Stimulated activated naive CD8-positive, alpha-beta T cell treated with anti-CD3 and anti-CD28 coated beads, Interleukin-15, Interleukin-2, amounts not matched to agents 100 ng/mL and 50 ng/mL, for 24 hours (primary cell): ENCODE data around the gene SNX19.

Source experiments
- H3K27ac Mint-ChIP-seq: one replicate; pipeline ENCODE4 v1.8.0; 2021; ENCODE audit warnings: mild to moderate bottlenecking, mixed read lengths
- H3K27me3 Mint-ChIP-seq: one replicate; pipeline ENCODE4 v1.8.0; 2021; ENCODE audit warnings: mixed read lengths
- H3K36me3 Mint-ChIP-seq: one replicate; pipeline ENCODE4 v1.8.0; 2021; ENCODE audit warnings: low read depth, mixed read lengths
- H3K4me1 Mint-ChIP-seq: one replicate; pipeline ENCODE4 v1.8.0; 2021; ENCODE audit warnings: low read depth, mixed read lengths
- H3K4me3 Mint-ChIP-seq: one replicate; pipeline ENCODE4 v1.8.0; 2021; ENCODE audit warnings: mild to moderate bottlenecking, mixed read lengths
- H3K9me3 Mint-ChIP-seq: one replicate; pipeline ENCODE4 v1.8.0; 2021; ENCODE audit warnings: mixed read lengths

The SNX19 gene

GRCh38 chr11:130827451-130828377 is 88.6 kb downstream of the SNX19 start:
- H3K27me3 Mint-ChIP-seq, result peaks cover 8% of the 10 kb centered on the region
- no peak overlapping the region for H3K27ac Mint-ChIP-seq
- no peak overlapping the region for H3K4me3 Mint-ChIP-seq
- H3K9me3 Mint-ChIP-seq, result no peaks in the 10 kb centered on the region
- no peaks in the 10 kb centered on the region for H3K36me3 Mint-ChIP-seq
- no peaks in the 10 kb centered on the region for H3K4me1 Mint-ChIP-seq

DNA sequence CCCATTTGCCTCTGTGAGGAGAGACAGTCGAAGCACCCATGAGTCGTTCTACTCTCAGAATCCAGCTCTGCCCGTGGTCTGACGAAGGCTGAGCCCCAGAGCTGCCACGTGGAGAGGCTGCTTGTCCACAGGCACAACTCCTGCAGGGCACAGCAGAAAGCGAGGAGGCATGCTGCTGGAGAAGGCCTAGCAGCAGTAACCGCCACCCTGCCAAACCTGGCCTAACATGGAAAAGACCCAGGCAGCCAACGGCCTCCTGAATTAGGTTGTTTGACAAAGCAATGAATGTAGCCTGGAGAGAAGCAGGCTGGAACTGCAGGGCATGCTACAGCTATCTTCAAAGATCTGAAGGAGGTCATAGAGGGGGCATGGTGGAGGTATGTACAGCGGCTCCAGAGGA is 89.7 kb downstream of the SNX19 start:
- no peak overlapping the region for H3K4me3 Mint-ChIP-seq
- peaks cover 5% of the 10 kb centered on the region for H3K27me3 Mint-ChIP-seq
- no peaks in the 10 kb centered on the region for H3K9me3 Mint-ChIP-seq
- H3K36me3 Mint-ChIP-seq, result no peaks in the 10 kb centered on the region
- H3K4me1 Mint-ChIP-seq, result no peaks in the 10 kb centered on the region
- H3K27ac Mint-ChIP-seq, result no peak overlapping the region

DNA sequence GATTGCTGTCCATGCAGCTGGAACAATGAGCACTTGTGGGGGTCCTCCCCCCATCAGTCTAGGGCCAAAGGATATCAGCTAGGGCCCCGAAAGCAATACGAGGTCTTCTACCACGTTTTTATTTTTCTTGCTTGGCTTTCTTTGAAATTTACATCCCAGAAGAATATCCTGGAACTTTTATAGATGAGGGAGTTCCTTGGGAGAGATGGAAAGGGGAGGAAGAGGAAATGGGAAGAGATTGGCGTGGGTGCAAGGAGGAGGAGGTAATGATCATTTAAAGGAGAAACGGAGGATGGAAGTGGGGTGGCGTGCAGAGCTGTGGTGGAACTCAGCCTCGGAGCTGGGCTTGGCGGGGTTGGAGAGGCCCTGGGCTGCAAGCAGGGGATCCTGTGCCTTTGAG is 90.3 kb downstream of the SNX19 start:
- Mint-ChIP-seq H3K4me3 (no peak overlapping the region), H3K27ac (no peak overlapping the region), H3K36me3 (no peaks in the 10 kb centered on the region), H3K27me3 (peaks cover 5% of the 10 kb centered on the region), H3K9me3 (no peaks in the 10 kb centered on the region), H3K4me1 (no peaks in the 10 kb centered on the region)

DNA sequence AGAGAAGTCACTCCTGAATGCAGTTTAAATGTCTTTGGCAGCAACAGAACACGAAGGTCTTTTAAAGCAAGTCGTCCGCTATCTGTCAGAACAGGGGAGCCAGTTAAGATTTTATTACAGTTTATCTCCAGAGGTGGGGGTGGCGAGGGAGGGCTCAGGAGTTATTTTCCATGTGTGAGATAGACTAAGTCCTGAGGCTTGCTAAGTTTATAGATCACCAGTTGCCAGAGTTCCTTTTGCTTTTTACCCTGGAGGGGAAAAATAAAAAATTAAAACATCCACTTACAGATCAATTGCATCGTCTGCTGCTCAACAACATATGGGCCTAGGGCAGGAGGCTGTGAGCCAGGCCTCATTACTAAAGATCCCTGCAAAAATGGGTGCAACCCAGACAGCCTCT is 90.7 kb downstream of the SNX19 start:
- Mint-ChIP-seq H3K4me3 (no peak overlapping the region), H3K36me3 (no peaks in the 10 kb centered on the region), H3K27ac (no peak overlapping the region), H3K4me1 (no peaks in the 10 kb centered on the region), H3K9me3 (no peaks in the 10 kb centered on the region), H3K27me3 (peaks cover 8% of the 10 kb centered on the region)
